H1 (cell line): Measurements from ENCODE around the gene NDST3. TPM values are rescaled to one million over a fixed set of nuclear protein-coding genes. Genes with fewer than 3 reads are reported as not detected.

Source experiments
- CTCF ChIA-PET: fragments of 300-600 bp; sonication (Branson Sonifier 250); formaldehyde crosslinking; loops from one replicate; lab custom pipeline; 2021; ENCODE audit not compliant: partially characterized antibody; lab: Charles Lee
- POLR2A ChIA-PET: fragments of 300-600 bp; sonication (Branson Sonifier 250); formaldehyde crosslinking; loops from one replicate; lab custom pipeline; 2021; ENCODE audit warnings: inconsistent platforms; ENCODE audit not compliant: partially characterized antibody; lab: Charles Lee
- DNase-seq, 2 experiments: peaks; one replicate each; pipeline versions ENCODE4 v3.0.0 to v3.0.0-alpha.2; 2010 to 2022; ENCODE audit warnings: low spot score in 2 of 2, low read depth in 1 of 2, mixed read lengths in 1 of 2
- FAIRE-seq: peaks from 2 replicates; lab custom pipeline; 2011; peaks lifted over from hg19 to GRCh38; lab: Jason Lieb, UNC
- H2AFZ ChIP-seq: 2 replicates; pipeline ENCODE4 v1.8.1; 2012; ENCODE audit warnings: low read length, inconsistent platforms
- H2AK5ac ChIP-seq: 2 replicates; pipeline ENCODE4 v1.6.1; 2013; ENCODE audit warnings: low read depth, low read length
- H2BK120ac ChIP-seq: replicated peaks from 2 replicates; pipeline ENCODE3; 2013; ENCODE audit warnings: low read depth, low read length, inconsistent platforms
- H2BK12ac ChIP-seq: 2 replicates; pipeline ENCODE4 v1.6.1; 2013; ENCODE audit warnings: low read depth, low read length
- H2BK15ac ChIP-seq: 2 replicates; pipeline ENCODE4 v1.6.1; 2013; ENCODE audit warnings: low read length
- H2BK20ac ChIP-seq: 2 replicates; pipeline ENCODE4 v1.6.1; 2013; ENCODE audit warnings: low read length
- H2BK5ac ChIP-seq: 2 replicates; pipeline ENCODE4 v1.6.1; 2013; ENCODE audit warnings: low read depth, low read length
- H3K14ac ChIP-seq: 2 replicates; pipeline ENCODE4 v1.6.1; 2013; ENCODE audit warnings: inconsistent platforms; ENCODE audit not compliant: insufficient read length
- H3K18ac ChIP-seq: 2 replicates; pipeline ENCODE4 v1.6.1; 2013; ENCODE audit warnings: low read length; ENCODE audit errors: extremely low read depth
- H3K23ac ChIP-seq: 2 replicates; pipeline ENCODE4 v1.6.1; 2013; ENCODE audit warnings: inconsistent platforms; ENCODE audit not compliant: insufficient read length
- H3K23me2 ChIP-seq: 2 replicates; pipeline ENCODE4 v1.6.1; 2013; ENCODE audit warnings: low read depth, low read length
- H3K27ac ChIP-seq: 2 replicates; pipeline ENCODE4 v1.6.1; 2011; ENCODE audit warnings: low read depth, low read length, inconsistent platforms
- H3K27me3 ChIP-seq, 4 experiments: replicated peaks in 1 of 4; 1 replicate in 1 of 4; 2 replicates in 3 of 4; pipeline versions ENCODE4 v1.6.1 to v1.8.1; 2011 to 2013; ENCODE audit warnings: low read length in 3 of 4, mild to moderate bottlenecking in 3 of 4, inconsistent platforms in 2 of 4, mixed read lengths in 2 of 4, moderate library complexity in 1 of 4; ENCODE audit not compliant: control insufficient read depth in 3 of 4, insufficient read depth in 3 of 4; ENCODE audit errors: extremely low read depth in 1 of 4
- H3K36me3 ChIP-seq, 4 experiments: 2 replicates each; pipeline versions ENCODE4 v1.6.1 to v1.8.1; 2011 to 2013; ENCODE audit warnings: mild to moderate bottlenecking in 4 of 4, low read length in 3 of 4, moderate library complexity in 2 of 4, control low read depth in 1 of 4, inconsistent platforms in 1 of 4; ENCODE audit not compliant: insufficient read depth in 4 of 4, control insufficient read depth in 2 of 4
- H3K4ac ChIP-seq: replicated peaks from 2 replicates; pipeline ENCODE3; 2013; ENCODE audit warnings: low read length, low read depth, mixed read lengths, inconsistent platforms; ENCODE audit not compliant: insufficient read length
- H3K4me1 ChIP-seq, 4 experiments: replicated peaks in 1 of 4; 1 replicate in 1 of 4; 2 replicates in 3 of 4; pipeline versions ENCODE4 v1.6.1 to v1.8.1; 2011 to 2013; ENCODE audit warnings: low read length in 3 of 4, inconsistent platforms in 2 of 4, mixed read lengths in 1 of 4; ENCODE audit not compliant: insufficient read depth in 4 of 4, control insufficient read depth in 3 of 4
- H3K4me2 ChIP-seq, 2 experiments: 2 replicates each; pipeline versions ENCODE4 v1.6.1 to v1.8.1; 2011 to 2013; ENCODE audit warnings: low read depth in 2 of 2, low read length in 2 of 2, control low read depth in 1 of 2, inconsistent platforms in 1 of 2, mild to moderate bottlenecking in 1 of 2; ENCODE audit not compliant: insufficient read depth in 1 of 2
- H3K4me3 ChIP-seq, 4 experiments: fragments of 200-600, 300-600 bp in 1 of 4; sonication (generic), shearing (Covaris generic), sonication (Bioruptor Twin) in 1 of 4; 2 replicates each; pipeline versions ENCODE4 v1.5.1 to v1.8.1; 2011 to 2016; ENCODE audit warnings: low read length in 4 of 4, low read depth in 3 of 4, control low read depth in 2 of 4, inconsistent platforms in 2 of 4, mild to moderate bottlenecking in 2 of 4, mixed read lengths in 1 of 4, moderate library complexity in 1 of 4; ENCODE audit not compliant: insufficient read depth in 2 of 4; ENCODE audit errors: extremely low read depth in 1 of 4
- H3K56ac ChIP-seq: replicated peaks from 2 replicates; pipeline ENCODE3; 2013; ENCODE audit warnings: low read depth, mild to moderate bottlenecking, mixed read lengths, low read length, inconsistent platforms; ENCODE audit not compliant: insufficient read length
- H3K79me1 ChIP-seq: 2 replicates; pipeline ENCODE4 v1.6.1; 2013; ENCODE audit warnings: low read depth, low read length, control low read depth
- H3K79me2 ChIP-seq, 2 experiments: 2 replicates each; pipeline versions ENCODE4 v1.6.1 to v1.8.1; 2012 to 2013; ENCODE audit warnings: low read length in 2 of 2, mild to moderate bottlenecking in 2 of 2, inconsistent platforms in 1 of 2; ENCODE audit not compliant: insufficient read depth in 2 of 2, control insufficient read depth in 1 of 2
- H3K9ac ChIP-seq, 4 experiments: replicated peaks in 1 of 4; 1 replicate in 1 of 4; 2 replicates in 3 of 4; pipeline versions ENCODE4 v1.6.1 to v1.8.1; 2011 to 2013; ENCODE audit warnings: low read depth in 3 of 4, low read length in 3 of 4, control low read depth in 2 of 4, mild to moderate bottlenecking in 2 of 4, moderate library complexity in 2 of 4, inconsistent platforms in 1 of 4; ENCODE audit errors: extremely low read depth in 1 of 4
- H3K9me3 ChIP-seq, 2 experiments: 2 replicates each; pipeline versions ENCODE4 v1.6.1 to v1.8.1; 2012 to 2013; ENCODE audit warnings: mild to moderate bottlenecking in 2 of 2, moderate library complexity in 2 of 2, control low read depth in 1 of 2, inconsistent platforms in 1 of 2, low read depth in 1 of 2, low read length in 1 of 2, mixed read lengths in 1 of 2; ENCODE audit not compliant: insufficient read depth in 2 of 2
- H4K20me1 ChIP-seq, 2 experiments: replicated peaks in 1 of 2; 2 replicates each; pipeline versions ENCODE3 to v1.8.1; 2011 to 2013; ENCODE audit warnings: inconsistent platforms in 2 of 2, low read length in 2 of 2, mild to moderate bottlenecking in 1 of 2; ENCODE audit not compliant: insufficient read depth in 2 of 2, control insufficient read depth in 1 of 2
- H4K5ac ChIP-seq: 2 replicates; pipeline ENCODE4 v1.6.1; 2013; ENCODE audit warnings: low read length, low read depth, mixed read lengths, inconsistent platforms; ENCODE audit not compliant: insufficient read length
- H4K8ac ChIP-seq: 2 replicates; pipeline ENCODE4 v1.8.0; 2013; ENCODE audit warnings: mild to moderate bottlenecking, moderate library complexity, low read length, inconsistent platforms; ENCODE audit not compliant: insufficient read depth; ENCODE audit errors: extremely low read depth
- H4K91ac ChIP-seq: replicated peaks from 2 replicates; pipeline ENCODE3; 2013; ENCODE audit warnings: low read length, mixed read lengths, inconsistent platforms; ENCODE audit not compliant: insufficient read length
- CTBP2 ChIP-seq: IDR thresholded peaks from 2 replicates; pipeline ENCODE4 v1.7.0; 2011; ENCODE audit warnings: borderline replicate concordance, mild to moderate bottlenecking, moderate library complexity, mixed read lengths, low read length; ENCODE audit not compliant: insufficient read depth, insufficient read length
- EGR1 ChIP-seq: IDR thresholded peaks from 2 replicates; pipeline ENCODE4 v1.6.1; 2011; ENCODE audit warnings: low read depth, low read length, borderline replicate concordance
- EP300 ChIP-seq, 2 experiments: IDR thresholded peaks; 1 replicate in 1 of 2; 2 replicates in 1 of 2; pipeline ENCODE4 v1.6.1; 2011 to 2012; ENCODE audit warnings: low read depth in 2 of 2, low read length in 2 of 2, mild to moderate bottlenecking in 2 of 2, borderline replicate concordance in 1 of 2, inconsistent platforms in 1 of 2, moderate library complexity in 1 of 2
- JUN ChIP-seq: IDR thresholded peaks from 2 replicates; pipeline ENCODE4 v1.6.1; 2011; ENCODE audit warnings: low read depth, mild to moderate bottlenecking, improper control_type of control experiment, low read length
- KDM5A ChIP-seq: fragments of 200-600 bp; IDR thresholded peaks from 2 replicates; pipeline ENCODE4 v1.7.1; 2012; ENCODE audit warnings: mild to moderate bottlenecking, low read length, inconsistent platforms, mixed read lengths
- POLR2AphosphoS5 ChIP-seq: IDR thresholded peaks from 2 replicates; pipeline ENCODE4 v1.6.1; 2011; ENCODE audit warnings: low read depth, low read length
- RAD21 ChIP-seq, 2 experiments: IDR thresholded peaks in 1 of 2; conservative IDR thresholded peaks in 1 of 2; 2 replicates each; pipeline ENCODE4 v1.6.1; 2011; ENCODE audit warnings: low read depth in 2 of 2, low read length in 2 of 2, improper control_type of control experiment in 1 of 2, inconsistent platforms in 1 of 2, mild to moderate bottlenecking in 1 of 2, moderate library complexity in 1 of 2
- SIN3A ChIP-seq, 2 experiments: IDR thresholded peaks in 1 of 2; conservative IDR thresholded peaks in 1 of 2; 2 replicates each; pipeline ENCODE4 v1.6.1; 2011 to 2012; ENCODE audit warnings: low read length in 2 of 2, improper control_type of control experiment in 1 of 2, low read depth in 1 of 2, mild to moderate bottlenecking in 1 of 2
- SP1 ChIP-seq: IDR thresholded peaks from 2 replicates; pipeline ENCODE4 v1.6.1; 2011; ENCODE audit warnings: low read depth, low read length
- SUZ12 ChIP-seq: fragments of 200-600 bp; sonication (generic); IDR thresholded peaks from 2 replicates; pipeline ENCODE4 v1.6.1; 2012; ENCODE audit warnings: mild to moderate bottlenecking, inconsistent platforms, low read length, moderate library complexity, mixed read lengths
- TAF1 ChIP-seq: IDR thresholded peaks from 2 replicates; pipeline ENCODE4 v1.6.1; 2011; ENCODE audit warnings: mild to moderate bottlenecking, low read depth, low read length
- TBP ChIP-seq: IDR thresholded peaks from 2 replicates; pipeline ENCODE4 v1.6.1; 2011; ENCODE audit warnings: low read depth, low read length, improper control_type of control experiment
- ZNF274 ChIP-seq: IDR thresholded peaks from 2 replicates; pipeline ENCODE4 v1.7.0; 2012; ENCODE audit warnings: low read length, borderline replicate concordance; ENCODE audit errors: extremely low read depth
- WGBS, 2 experiments: shearing (Covaris generic) in 1 of 2; methylation state at CpG; one replicate each; pipeline versions ENCODE4 v1.1.6 to v1.1.7; 2013 to 2015; ENCODE audit warnings: low lambda C conversion rate in 2 of 2, mixed read lengths in 2 of 2, inconsistent platforms in 1 of 2, low coverage in 1 of 2, missing lambda C conversion rate in 1 of 2; ENCODE audit not compliant: insufficient replicate concordance in 2 of 2, insufficient coverage in 1 of 2, insufficient read length in 1 of 2; ENCODE audit errors: extremely low coverage in 1 of 2, missing lambda C conversion rate in 1 of 2; 5-methylcytosine and 5-hydroxymethylcytosine counted together
- polyA plus RNA-seq, 7 experiments: library from polyadenylated mRNA; depleted of rRNA in 3 of 7; stranded (reverse) in 5 of 7; unstranded in 2 of 7; fragments of >200 nt in 5 of 7; fragments of 200-250 nt in 2 of 7; gene quantifications; 1 replicate in 5 of 7; 2 replicates in 1 of 7; 4 replicates in 1 of 7; pipeline versions ENCODE4 v1.2.1 to v1.2.3, GENCODE V29; 2011 to 2013; ENCODE audit warnings: missing spikeins in 2 of 7, mixed read lengths in 2 of 7
- total RNA-seq: library from RNA; stranded (reverse); fragmentation: NEBNext Ultra II Directional; extraction: Animal tissue kit (Norgen Biotek cat#: 25700); gene quantifications from 2 replicates; pipeline ENCODE4 v1.2.1, GENCODE V29; 2021
- TF ChIP-seq, protein P1 (sequence below): IDR thresholded peaks from 2 replicates; pipeline ENCODE4 v1.6.1; 2011; ENCODE audit warnings: low read depth, mild to moderate bottlenecking, low read length; ENCODE audit not compliant: insufficient read depth

NDST3 gene
- total and polyA plus RNA-seq, 2 of the 8 experiments (the other 6 are each of a cell fraction or from before 2014, with no cell fraction given): 0.35 to 0.60 TPM

DNA sequence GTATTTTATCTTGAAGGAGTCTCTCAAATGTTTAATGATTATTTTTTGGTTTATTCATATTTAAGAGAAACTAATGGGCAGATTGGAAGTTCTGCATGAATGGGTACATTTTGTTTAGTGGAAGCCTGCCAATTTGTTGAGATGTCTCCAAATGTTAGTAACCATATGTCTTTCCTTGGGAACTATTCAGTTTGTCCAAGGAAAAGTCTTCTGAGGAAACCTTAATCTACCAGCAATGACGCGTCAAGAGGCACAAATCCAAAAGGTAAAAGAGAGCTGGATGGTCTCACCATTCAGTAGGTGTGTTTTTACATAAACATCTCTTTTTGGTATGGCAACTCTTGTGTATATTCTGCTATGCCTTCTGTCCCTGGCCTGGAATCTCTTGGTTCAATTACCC lies 37.4 kb upstream of the NDST3 start:
- Histone ChIP-seq H2BK15ac (no peak overlapping the region), H4K91ac (no peak overlapping the region), H2BK5ac (no peak overlapping the region), H3K56ac (no peak overlapping the region), H4K5ac (no peak overlapping the region), H3K9ac (no peak overlapping the region), H3K23ac (no peak overlapping the region), H3K79me2 (no peaks in the 10 kb centered on the region), H2BK20ac (no peak overlapping the region), H3K79me1 (no peaks in the 10 kb centered on the region), H2AK5ac (no peak overlapping the region), H3K36me3 (no peaks in the 10 kb centered on the region), H3K14ac (no peak overlapping the region), H4K8ac (no peak overlapping the region), H3K23me2 (no peaks in the 10 kb centered on the region), H3K4me2 (no peak overlapping the region), H3K4ac (no peak overlapping the region), H2BK120ac (no peak overlapping the region), H3K4me3 (no peak overlapping the region), H3K9me3 (no peaks in the 10 kb centered on the region), H3K27ac (no peak overlapping the region), H4K20me1 (no peaks in the 10 kb centered on the region), H3K4me1 (no peaks in the 10 kb centered on the region), H2BK12ac (no peak overlapping the region), H3K18ac (no peak overlapping the region), H2AFZ (no peak overlapping the region), H3K27me3 (no peaks in the 10 kb centered on the region)
- DNase-seq: no peak
- WGBS, 2 experiments: 100% methylated on average over 2 of the region's 2 CpGs; no CpG with 5 or more reads in 1 of the 2 experiments
- ChIA-PET CTCF (interaction anchor here (1.7 kb wide), 1 partner anchor 9 kb away, joined by 7 read pairs; no protein-coding TSS in a partner anchor), POLR2A (no interaction called here)
- no peak for FAIRE-seq
- TF ChIP-seq EGR1 (no peak), POLR2AphosphoS5 (no peak), JUN (no peak), ZNF274 (no peak), TAF1 (no peak), KDM5A (no peak), CTBP2 (no peak), TBP (no peak), EP300 (IDR thresholded peaks at IDR 0.05; ENCODE audit: borderline replicate concordance in 1 of 2, low read depth in 2 of 2, low read length in 2 of 2) (no peak), SUZ12 (no peak), SIN3A (conservative IDR thresholded peaks at IDR 0.05 in 1 of 2, IDR thresholded peaks at IDR 0.05 in 1 of 2; ENCODE audit: low read depth in 1 of 2, low read length in 2 of 2) (no peak), RAD21 (IDR thresholded peaks at IDR 0.05 in 1 of 2, conservative IDR thresholded peaks at IDR 0.05 in 1 of 2; ENCODE audit: low read depth in 2 of 2, low read length in 2 of 2) (no peak), SP1 (no peak)
- TF ChIP-seq, protein P1, sequence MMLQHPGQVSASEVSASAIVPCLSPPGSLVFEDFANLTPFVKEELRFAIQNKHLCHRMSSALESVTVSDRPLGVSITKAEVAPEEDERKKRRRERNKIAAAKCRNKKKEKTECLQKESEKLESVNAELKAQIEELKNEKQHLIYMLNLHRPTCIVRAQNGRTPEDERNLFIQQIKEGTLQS: no peak
